Loucy (cell line): Measurements from ENCODE around the gene C5orf46.

Experiments
- H2AFZ ChIP-seq: fragments of 200-600 bp; sonication (generic); 2 replicates; pipeline ENCODE4 v1.6.0; 2016; ENCODE audit warnings: antibody characterized with exemption, mild to moderate bottlenecking, low read length, moderate library complexity
- H3F3A ChIP-seq: fragments of 200-600 bp; 2 replicates; pipeline ENCODE4 v1.6.0; 2016; ENCODE audit warnings: antibody characterized with exemption, low read depth, mild to moderate bottlenecking
- H3K27me3 ChIP-seq: fragments of 200-600 bp; sonication (generic); 2 replicates; pipeline ENCODE4 v1.6.1; 2014; ENCODE audit warnings: low read length, mild to moderate bottlenecking; ENCODE audit not compliant: insufficient read depth, poor library complexity, severe bottlenecking
- H3K36me3 ChIP-seq: fragments of 200-600 bp; sonication (generic); 2 replicates; pipeline ENCODE4 v1.6.1; 2016; ENCODE audit warnings: low read length; ENCODE audit not compliant: insufficient read depth
- H3K4me1 ChIP-seq: fragments of 200-600 bp; sonication (generic); 2 replicates; pipeline ENCODE4 v1.5.1; 2014; ENCODE audit warnings: low read length, mild to moderate bottlenecking; ENCODE audit not compliant: insufficient read depth, poor library complexity, severe bottlenecking
- H3K4me2 ChIP-seq: fragments of 200-600 bp; sonication (generic); 2 replicates; pipeline ENCODE4 v1.6.0; 2014; ENCODE audit warnings: antibody characterized with exemption, low read length, low read depth, mild to moderate bottlenecking; ENCODE audit not compliant: poor library complexity, severe bottlenecking
- H3K4me3 ChIP-seq: fragments of 200-600 bp; sonication (generic); 2 replicates; pipeline ENCODE4 v1.5.1; 2014; ENCODE audit warnings: low read length, mild to moderate bottlenecking, mixed read lengths; ENCODE audit not compliant: poor library complexity, severe bottlenecking
- H3K79me2 ChIP-seq: fragments of 200-600 bp; sonication (generic); 2 replicates; pipeline ENCODE4 v1.6.1; 2014; ENCODE audit warnings: low read length; ENCODE audit not compliant: insufficient read depth
- H3K9ac ChIP-seq: fragments of 200-600 bp; sonication (generic); 2 replicates; pipeline ENCODE4 v1.6.0; 2014; ENCODE audit warnings: mild to moderate bottlenecking, low read depth, low read length, moderate library complexity; ENCODE audit not compliant: poor library complexity, severe bottlenecking
- H3K9me2 ChIP-seq: fragments of 200-600 bp; sonication (generic); replicated peaks from 2 replicates; pipeline ENCODE4 v1.6.1; 2016; ENCODE audit warnings: low read depth, low read length, mixed read lengths
- H3K9me3 ChIP-seq: fragments of 200-600 bp; sonication (generic); 2 replicates; pipeline ENCODE4 v1.6.1; 2014; ENCODE audit warnings: mild to moderate bottlenecking, antibody characterized with exemption, low read length, low read depth; ENCODE audit not compliant: insufficient read depth
- H4K20me1 ChIP-seq: fragments of 200-600 bp; sonication (generic); 2 replicates; pipeline ENCODE4 v1.6.0; 2014; ENCODE audit warnings: antibody characterized with exemption, low read length, mild to moderate bottlenecking; ENCODE audit not compliant: insufficient read depth, poor library complexity, severe bottlenecking
- CTCF ChIP-seq: fragments of 200-600 bp; sonication (generic); conservative IDR thresholded peaks from 2 replicates; pipeline ENCODE4 v1.5.1; 2014; ENCODE audit warnings: mild to moderate bottlenecking, antibody characterized with exemption, low read length
- EZH2phosphoT487 ChIP-seq: fragments of 200-600 bp; IDR thresholded peaks from 2 replicates; pipeline ENCODE4 v1.6.1; 2018; ENCODE audit warnings: antibody characterized with exemption, mild to moderate bottlenecking, moderate library complexity, borderline replicate concordance

C5orf46 gene

GRCh38 chr5:147887930-147888329, 18.4 kb downstream of the C5orf46 start:
- H3K36me3 ChIP-seq: no peaks in the 10 kb centered on the region
- no peaks in the 10 kb centered on the region for H3K79me2 ChIP-seq
- H3K4me1 ChIP-seq: no peaks in the 10 kb centered on the region
- no peak overlapping the region for H3K4me2 ChIP-seq
- TF ChIP-seq CTCF (no peak), EZH2phosphoT487 (no peak)
- H4K20me1 ChIP-seq: no peaks in the 10 kb centered on the region
- H2AFZ ChIP-seq: no peak overlapping the region
- no peak overlapping the region for H3K4me3 ChIP-seq
- H3K9ac ChIP-seq: no peak overlapping the region
- H3K9me2 ChIP-seq: no peaks in the 10 kb centered on the region
- H3F3A ChIP-seq: no peaks in the 10 kb centered on the region
- no peaks in the 10 kb centered on the region for H3K9me3 ChIP-seq
- H3K27me3 ChIP-seq: no peaks in the 10 kb centered on the region

GRCh38 chr5:147887026-147887627, 19.2 kb downstream of the C5orf46 start:
- no peaks in the 10 kb centered on the region for H3K4me1 ChIP-seq
- no peaks in the 10 kb centered on the region for H3K36me3 ChIP-seq
- H3K4me3 ChIP-seq: no peak overlapping the region
- H3K9me3 ChIP-seq: no peaks in the 10 kb centered on the region
- no peaks in the 10 kb centered on the region for H3K79me2 ChIP-seq
- no peak for TF ChIP-seq EZH2phosphoT487
- peak; percentile 79 for TF ChIP-seq CTCF
- H3F3A ChIP-seq: no peaks in the 10 kb centered on the region
- no peaks in the 10 kb centered on the region for H3K27me3 ChIP-seq
- H3K9me2 ChIP-seq: no peaks in the 10 kb centered on the region
- H3K9ac ChIP-seq: no peak overlapping the region
- no peak overlapping the region for H2AFZ ChIP-seq
- no peaks in the 10 kb centered on the region for H4K20me1 ChIP-seq
- no peak overlapping the region for H3K4me2 ChIP-seq

GRCh38 chr5:147882586-147883313, 23.6 kb downstream of the C5orf46 start:
- Histone ChIP-seq H3K79me2 (no peaks in the 10 kb centered on the region), H3K4me1 (no peaks in the 10 kb centered on the region), H2AFZ (no peak overlapping the region), H3K27me3 (no peaks in the 10 kb centered on the region), H3F3A (no peaks in the 10 kb centered on the region), H3K36me3 (no peaks in the 10 kb centered on the region), H3K4me3 (no peak overlapping the region), H3K4me2 (no peak overlapping the region), H4K20me1 (no peaks in the 10 kb centered on the region), H3K9me3 (no peaks in the 10 kb centered on the region), H3K9me2 (no peaks in the 10 kb centered on the region), H3K9ac (no peak overlapping the region)
- TF ChIP-seq EZH2phosphoT487: no peak
- no peak for TF ChIP-seq CTCF
